Measurements from ENCODE around the gene SVIL. TPM values are rescaled to one million over a fixed set of nuclear protein-coding genes. Genes with fewer than 3 reads are reported as not detected.

SVIL gene
- total RNA-seq, 1 experiment from 2014 or later = 15.3 TPM

GRCh38 chr10:29676732-29677131 lies 42.0 kb upstream of the SVIL start:
- H3K4me1 Mint-ChIP-seq = peaks cover 5 to 6% of the 10 kb centered on the region in 2 experiments; a peak in 3 of 4 replicates
- H2BK20ac ChIP-seq (ENCODE audit: low read depth, low read length, poor library complexity, severe bottlenecking) = no peak overlapping the region
- no peak overlapping the region for H3K4me2 ChIP-seq (ENCODE audit: insufficient read depth, insufficient read length, low read length)
- no peaks in the 10 kb centered on the region for H3K23me2 ChIP-seq (ENCODE audit: insufficient read length, low read depth, low read length, poor library complexity, severe bottlenecking)
- no peak overlapping the region for H2BK15ac ChIP-seq (ENCODE audit: low read depth, low read length)
- peaks cover 2% of the 10 kb centered on the region; the same call in 1 of the 2 replicates for H3K27me3 Mint-ChIP-seq (ENCODE audit: low read depth)
- no peak overlapping the region for H3K4ac ChIP-seq (ENCODE audit: low read depth, low read length)
- no peak overlapping the region for H3K23ac ChIP-seq (ENCODE audit: insufficient read length, low read depth, low read length)
- whole genome bisulfite sequencing (ENCODE audit: extremely low coverage, insufficient read length, low lambda C conversion rate) = no CpG with 5 or more reads among the region's 4 CpGs
- H2AFZ ChIP-seq (ENCODE audit: low read length) = no peak overlapping the region
- H2BK5ac ChIP-seq (ENCODE audit: insufficient read length, low read length) = no peak overlapping the region
- no peak overlapping the region for H2BK120ac ChIP-seq (ENCODE audit: low read depth, low read length, poor library complexity, severe bottlenecking)
- no peak overlapping the region for H4K91ac ChIP-seq (ENCODE audit: insufficient read length, low read depth, low read length)
- H3K18ac ChIP-seq (ENCODE audit: insufficient read length, low read depth, low read length) = no peak overlapping the region
- H4K20me1 ChIP-seq (ENCODE audit: control insufficient read depth, insufficient read depth, insufficient read length) = no peaks in the 10 kb centered on the region
- no peak for DNase-seq
- peaks cover 44 to 51% of the 10 kb centered on the region in 2 experiments for H3K9me3 Mint-ChIP-seq
- no peaks in the 10 kb centered on the region for H3K4me1 ChIP-seq (ENCODE audit: insufficient read depth, low read length)
- H3K14ac ChIP-seq (ENCODE audit: insufficient read depth, low read length) = no peak overlapping the region
- no peak overlapping the region for H4K5ac ChIP-seq (ENCODE audit: insufficient read length, low read depth, low read length)
- H3K9ac ChIP-seq (ENCODE audit: extremely low read depth, insufficient read length, low read length) = no peak overlapping the region
- H3K56ac ChIP-seq (ENCODE audit: insufficient read length, low read depth, low read length) = no peak overlapping the region
- H3K4me3 Mint-ChIP-seq = no peak overlapping the region
- no peak overlapping the region for H3K27ac ChIP-seq (ENCODE audit: insufficient read length, low read depth, low read length)
- no peaks in the 10 kb centered on the region for H3K79me2 ChIP-seq (ENCODE audit: insufficient read depth, low read length)
- H4K8ac ChIP-seq (replicated peaks; ENCODE audit: insufficient read length, low read depth, low read length) = no peak overlapping the region
- H3K27ac Mint-ChIP-seq = no peak overlapping the region
- H2BK12ac ChIP-seq (ENCODE audit: insufficient read length, low read depth, low read length) = no peak overlapping the region
- no peaks in the 10 kb centered on the region for H3K79me1 ChIP-seq (ENCODE audit: insufficient read depth, low read depth, low read length, poor library complexity, severe bottlenecking)
- peaks cover 51 to 60% (median 56%) of the 10 kb centered on the region in 3 experiments for H3K36me3 Mint-ChIP-seq (ENCODE audit: insufficient read depth in 1 of 3, low read depth in 3 of 3)
- no peak overlapping the region for H2AK5ac ChIP-seq (ENCODE audit: insufficient read length, low read length)
- no peak overlapping the region for H3T11ph ChIP-seq (ENCODE audit: low read length)
- H3K27me3 ChIP-seq (ENCODE audit: insufficient read depth, low read length) = no peaks in the 10 kb centered on the region
- TF ChIP-seq CTCF (conservative IDR thresholded peaks at IDR 0.05) = no peak
- H3K9me3 ChIP-seq (ENCODE audit: control insufficient read depth, low read depth, low read length) = peaks cover 30% of the 10 kb centered on the region
